HG03521 (cell line): ENCODE results near the gene C5AR2.
"Not testable (repeated sequence)": the region's sequence is repeated elsewhere in the genome, so short reads cannot be mapped to it uniquely, and the experiment has no call there.

Experiments used
- ATAC-seq: cut with Tn5 transposase; IDR thresholded peaks from one replicate; pipeline ENCODE4 v1.9.1; 2021; ENCODE audit warnings: mild to moderate bottlenecking, moderate library complexity; ENCODE audit not compliant: unreplicated experiment

Gene C5AR2

DNA sequence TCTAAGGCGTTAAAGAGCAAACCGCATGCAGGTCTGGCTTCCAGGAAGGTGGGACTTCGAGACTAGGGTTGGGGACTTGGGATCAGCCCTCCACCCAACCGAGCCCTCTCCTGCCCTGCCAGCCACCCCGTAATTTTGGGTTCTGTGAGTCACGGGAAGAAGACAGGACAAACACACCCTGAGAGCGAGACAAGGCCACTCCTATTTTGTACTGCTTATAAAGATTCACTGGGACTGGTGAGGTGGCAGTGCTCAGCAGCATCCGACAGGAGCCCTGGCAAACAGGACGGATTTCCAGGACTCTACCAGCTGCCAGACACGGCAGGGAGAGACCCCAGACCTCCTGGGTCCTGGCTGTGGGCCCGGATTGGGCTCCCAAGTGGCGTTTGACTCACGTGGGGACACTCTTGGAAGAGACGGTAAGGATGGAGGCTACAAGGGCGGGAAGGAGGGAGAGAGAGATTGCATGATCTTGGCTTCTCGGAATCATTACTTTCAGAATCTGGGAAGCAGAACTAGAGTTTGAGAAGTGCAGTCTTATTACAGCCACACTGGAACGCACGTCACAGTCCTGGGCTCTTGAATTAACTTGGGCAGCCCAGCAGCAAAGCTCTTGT, at the start of gene C5AR2:
C5AR2 (plus strand) TSS at position 245 of the 617 bp plus-strand sequence. CDS start 8,625 bp downstream, outside the sequence.
- ATAC-seq: no peak

GRCh38 chr19:47283405-47284059, 48.4 kb upstream of the C5AR2 start:
- no peak for ATAC-seq

GRCh38 chr19:47284324-47284899, 47.6 kb upstream of the C5AR2 start:
- no peak for ATAC-seq

GRCh38 chr19:47296036-47296435, 35.9 kb upstream of the C5AR2 start:
- ATAC-seq: no peak

- ATAC-seq: not testable (repeated sequence)
Observed at GRCh38 chr19:47300867-47301266, 31.1 kb upstream of the C5AR2 start.

GRCh38 chr19:47302249-47302648, 29.7 kb upstream of the C5AR2 start:
- no peak for ATAC-seq

GRCh38 chr19:47303966-47304365, 28.0 kb upstream of the C5AR2 start:
- ATAC-seq: no peak

DNA sequence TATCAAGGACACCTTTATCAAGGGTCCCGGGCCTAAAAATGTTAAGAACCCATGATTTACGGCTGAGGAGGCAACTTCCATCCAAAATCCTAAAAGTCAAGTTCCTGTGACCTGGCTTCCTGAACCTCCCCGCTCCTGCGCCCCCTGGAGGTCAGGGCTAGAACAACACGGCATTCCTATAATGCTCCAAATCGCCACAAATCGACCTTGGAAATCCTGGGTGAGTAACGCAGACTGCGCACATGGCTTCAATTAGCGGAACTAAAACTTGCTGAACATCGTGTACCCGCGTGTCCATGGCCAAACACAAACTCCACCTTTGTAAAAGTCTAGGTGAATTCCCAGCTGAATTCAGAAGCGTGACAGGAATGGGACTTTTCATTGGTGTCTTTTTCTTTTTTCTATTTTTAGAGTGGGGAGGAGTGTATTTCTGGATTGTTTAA, 26.6 kb upstream of the C5AR2 start:
- ATAC-seq: no peak

DNA sequence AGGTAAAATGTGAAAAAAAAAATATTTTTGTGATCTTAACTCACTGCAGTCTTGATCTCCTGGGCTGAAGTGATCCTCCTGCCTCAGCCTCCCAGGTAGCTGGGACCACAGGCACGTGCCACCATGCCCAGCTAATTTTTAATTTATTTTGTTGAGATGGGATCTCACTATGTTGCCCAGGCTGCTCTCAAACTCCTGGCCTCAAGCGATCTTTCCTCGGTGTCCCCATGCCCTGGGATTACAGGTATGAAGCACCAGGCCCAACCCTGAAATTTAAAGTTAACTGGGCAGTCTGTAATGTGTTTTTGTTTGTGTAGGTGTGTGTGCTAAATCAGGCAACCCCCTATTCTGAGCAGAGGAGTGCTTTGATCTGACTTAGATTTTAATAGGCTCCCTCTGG, 25.7 kb upstream of the C5AR2 start:
- no peak for ATAC-seq

DNA sequence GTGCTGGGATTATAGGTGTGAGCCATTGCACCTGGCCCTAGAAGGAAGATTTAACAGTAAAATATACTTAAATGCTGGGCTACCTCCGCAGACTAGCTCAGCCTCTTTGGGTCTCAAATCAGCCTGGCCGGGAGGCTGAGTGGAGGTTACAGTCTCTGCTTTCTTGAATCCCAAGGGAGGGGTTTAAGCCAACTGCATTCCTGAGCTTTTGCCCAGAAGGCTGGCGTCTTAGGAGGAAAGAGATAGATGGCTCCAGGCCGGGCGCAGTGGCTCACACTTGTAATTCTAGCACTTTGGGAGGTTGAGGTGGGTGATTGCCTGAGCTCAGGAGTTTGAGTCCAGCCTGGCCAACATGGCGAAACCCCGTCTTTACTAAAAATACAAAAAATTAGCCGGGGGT, 22.9 kb upstream of the C5AR2 start:
- no peak for ATAC-seq

DNA sequence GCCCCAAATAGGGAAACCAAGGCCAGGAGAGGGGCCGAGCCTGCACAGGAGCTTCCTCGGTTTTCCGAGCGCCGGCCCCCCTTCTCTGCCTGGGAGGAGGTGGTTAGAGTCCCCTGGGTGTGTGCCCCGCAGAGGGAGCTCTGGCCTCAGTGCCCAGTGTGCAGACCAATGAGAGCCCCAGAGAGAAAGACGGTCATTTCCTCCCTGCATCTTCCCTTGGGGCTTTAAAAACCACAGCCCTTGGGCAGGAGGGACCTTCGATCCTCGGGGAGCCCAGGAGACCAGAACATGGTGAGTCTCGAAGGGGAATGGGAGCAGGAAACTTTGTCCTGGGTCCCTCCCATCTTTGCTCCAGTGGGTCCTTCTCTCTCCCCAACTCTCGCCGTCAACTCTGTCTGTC, 22.4 kb upstream of the C5AR2 start, which contains the start of gene C5AR1:
C5AR1 (plus strand) TSS at position 254 of the 400 bp plus-strand sequence; CDS start at position 289, 35 bp downstream.
- ATAC-seq: no peak

DNA sequence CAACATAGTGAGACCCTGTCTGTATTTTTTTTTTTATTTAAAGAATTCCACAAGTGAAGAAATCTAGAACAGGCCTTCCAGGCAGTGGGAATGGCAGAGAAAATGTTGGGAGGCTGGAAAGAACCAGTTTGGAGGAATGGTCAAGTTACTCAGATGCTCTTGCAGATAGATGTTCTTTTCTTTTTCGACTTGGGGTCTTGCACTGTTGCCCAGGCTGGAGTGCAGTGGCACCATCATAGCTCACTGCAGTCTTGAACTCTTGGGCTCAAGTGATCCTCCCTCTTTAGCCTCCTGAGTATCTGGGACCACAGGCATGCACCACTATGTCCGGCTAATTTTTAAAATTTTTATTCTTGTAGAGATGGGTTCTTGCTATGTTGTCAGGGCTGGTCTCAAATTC, 21.7 kb upstream of the C5AR2 start:
- ATAC-seq: no peak

DNA sequence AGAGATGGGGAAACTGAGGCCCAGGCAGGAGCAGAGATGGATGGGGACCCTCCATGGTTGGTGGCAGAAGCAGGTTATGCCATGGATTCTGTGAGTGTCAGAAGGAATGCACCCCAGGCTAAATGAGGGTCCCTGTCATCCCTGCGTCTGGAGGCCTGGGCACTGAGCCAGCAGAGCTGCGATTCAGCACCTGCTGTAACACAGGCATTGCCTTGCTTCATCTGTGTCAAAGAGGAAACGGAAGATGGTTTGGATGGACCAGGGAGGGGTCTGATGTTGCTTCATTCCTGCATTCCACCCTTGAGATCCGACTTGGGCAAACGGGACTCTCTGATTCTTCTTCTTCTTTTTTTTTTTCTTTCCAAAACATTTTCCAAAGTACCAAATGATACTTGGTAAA, 21.2 kb upstream of the C5AR2 start:
- no peak for ATAC-seq

DNA sequence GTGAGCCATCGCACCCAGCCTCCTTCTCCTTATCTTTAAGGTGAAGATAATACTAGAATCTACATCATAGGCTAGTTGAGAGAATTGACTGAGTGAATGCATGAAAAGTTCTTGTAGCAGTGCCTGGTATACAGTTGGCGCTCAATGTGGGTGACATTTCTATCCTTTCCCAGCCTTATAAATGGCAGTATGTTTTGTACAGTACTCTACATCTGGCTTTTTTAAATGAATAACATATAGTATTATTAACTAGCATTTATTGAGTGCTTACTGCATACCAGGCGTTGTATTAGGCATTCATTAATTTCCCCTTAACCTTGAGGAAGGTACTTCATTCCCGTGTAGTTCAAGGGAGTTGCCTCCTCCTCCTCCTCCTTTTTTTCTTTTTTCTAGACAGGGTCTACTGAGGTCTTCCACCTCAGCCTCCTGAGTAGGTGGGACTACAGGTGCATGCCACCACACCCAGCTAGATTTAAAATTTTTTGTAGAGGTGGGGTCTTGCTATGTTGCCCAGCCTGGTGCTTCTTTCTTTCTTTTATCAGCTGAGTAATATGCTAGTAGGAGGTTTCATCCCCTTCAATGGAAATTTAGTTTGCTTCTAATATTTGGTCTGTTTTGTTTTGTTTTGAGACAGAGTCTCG, 19.5 kb upstream of the C5AR2 start:
- ATAC-seq: no peak

GRCh38 chr19:47313754-47314295, 18.1 kb upstream of the C5AR2 start:
- no peak for ATAC-seq

DNA sequence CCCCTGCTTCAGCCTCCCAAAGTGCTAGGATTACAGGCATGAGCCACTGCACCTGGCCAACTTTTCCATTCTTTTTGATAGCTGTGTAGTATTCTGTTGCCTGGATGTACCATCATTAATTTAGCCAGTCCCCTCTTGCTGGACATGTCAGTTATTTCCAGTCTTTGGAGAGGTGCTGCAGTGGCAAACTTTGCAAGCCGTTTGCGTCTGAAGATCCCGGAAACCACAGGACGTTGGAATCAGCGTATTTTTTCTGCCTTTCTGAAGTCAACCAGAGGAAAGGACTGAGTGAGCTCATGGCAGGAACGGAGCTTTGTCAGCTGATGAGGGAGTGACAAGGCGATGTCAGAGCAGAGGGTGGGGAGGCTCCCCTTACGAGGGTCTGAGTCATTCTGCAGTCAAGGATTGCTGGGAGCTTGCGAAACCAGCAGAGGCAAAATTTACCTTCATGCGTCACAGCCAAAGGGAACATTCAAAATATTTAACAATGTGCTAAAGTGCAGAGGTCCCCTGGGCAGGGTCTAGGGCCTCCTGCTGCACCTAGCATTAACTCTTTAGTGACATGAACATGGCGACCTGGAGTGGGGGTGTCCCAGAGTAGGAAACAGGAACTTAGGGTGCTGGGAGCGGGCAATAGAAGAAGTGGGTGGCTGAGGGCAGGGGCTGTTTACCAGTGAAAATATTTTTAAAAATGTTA, 16.7 kb upstream of the C5AR2 start:
- no peak for ATAC-seq

DNA sequence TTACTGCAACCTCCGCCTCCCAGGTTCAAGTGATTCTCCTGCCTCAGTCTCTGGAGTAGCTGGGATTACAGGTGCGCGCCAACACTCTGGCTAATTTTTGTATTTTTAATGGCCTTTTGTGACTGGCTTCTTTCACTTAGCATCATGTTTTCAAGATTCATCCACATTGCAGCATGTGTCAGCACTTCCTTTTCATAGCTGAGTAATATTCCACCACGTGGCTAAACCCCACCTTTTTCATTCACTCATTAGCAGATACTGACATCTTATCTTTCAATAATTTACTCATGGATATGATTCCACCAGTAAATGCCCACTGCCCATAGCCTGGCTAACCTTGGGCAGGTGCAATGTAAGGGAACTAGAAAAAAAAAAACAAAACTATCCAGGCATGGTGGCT, 15.5 kb upstream of the C5AR2 start:
- ATAC-seq: no peak

GRCh38 chr19:47319923-47320871, 11.8 kb upstream of the C5AR2 start:
- ATAC-seq: no peak

GRCh38 chr19:47321630-47322029, 10.3 kb upstream of the C5AR2 start:
- ATAC-seq: no peak

DNA sequence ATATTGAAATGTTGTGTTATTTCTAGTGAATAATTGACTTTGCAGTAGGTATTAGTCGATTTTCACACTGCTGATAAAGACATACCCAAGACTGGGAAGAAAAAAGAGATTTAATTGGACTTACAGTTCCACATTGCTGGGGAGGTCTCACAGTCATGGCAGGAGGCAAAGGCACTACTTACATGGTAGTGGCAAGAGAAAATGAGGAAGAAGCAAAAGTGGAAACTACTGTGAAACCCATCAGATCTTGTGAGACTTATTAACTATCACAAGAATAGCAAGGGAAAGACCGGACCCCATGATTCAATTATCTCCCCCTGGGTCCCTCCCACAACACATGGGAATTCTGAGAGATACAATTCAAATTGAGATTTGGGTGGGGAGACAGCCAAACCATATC, 9.9 kb upstream of the C5AR2 start:
- no peak for ATAC-seq
